CD4-positive, alpha-beta memory T cell (primary cell): Measurements from ENCODE around the gene FBL. TPM values are rescaled to one million over a fixed set of nuclear protein-coding genes. Genes with fewer than 3 reads are reported as not detected.

Source experiments
- CTCF ChIA-PET: fragments of 350-600 bp; sonication (Branson Sonifier 250); formaldehyde crosslinking; loops from one replicate; lab custom pipeline; 2021; ENCODE audit warnings: inconsistent platforms; ENCODE audit not compliant: partially characterized antibody; lab: Charles Lee
- POLR2A ChIA-PET: fragments of 350-600 bp; sonication (Branson Sonifier 250); formaldehyde crosslinking; loops from one replicate; lab custom pipeline; 2021; ENCODE audit not compliant: partially characterized antibody; lab: Charles Lee
- DNase-seq, 5 donors: peaks; one replicate each; pipeline versions ENCODE4 v3.0.0 to v3.0.0-alpha.2; 2020 to 2022; ENCODE audit warnings: mixed read lengths in 1 of 5
- H3K27ac ChIP-seq: one replicate; pipeline ENCODE4 v1.7.0; 2013; ENCODE audit warnings: low read depth, low read length
- H3K27me3 ChIP-seq: 2 replicates; pipeline ENCODE4 v1.7.0; 2013; ENCODE audit warnings: mild to moderate bottlenecking, low read length, moderate library complexity; ENCODE audit not compliant: insufficient read depth
- H3K36me3 ChIP-seq: 2 replicates; pipeline ENCODE4 v1.7.0; 2013; ENCODE audit warnings: mild to moderate bottlenecking, low read length, moderate library complexity; ENCODE audit not compliant: insufficient read depth
- H3K4me1 ChIP-seq: 2 replicates; pipeline ENCODE4 v1.7.0; 2013; ENCODE audit warnings: mild to moderate bottlenecking, low read length, moderate library complexity; ENCODE audit not compliant: insufficient read depth
- H3K4me3 ChIP-seq, 2 donors: one replicate each; pipeline ENCODE4 v1.7.0; 2013; ENCODE audit warnings: low read length in 2 of 2, mild to moderate bottlenecking in 1 of 2
- H3K9me3 ChIP-seq, 2 donors: one replicate each; pipeline ENCODE4 v1.7.0; 2013; ENCODE audit warnings: low read length in 2 of 2, control low read depth in 1 of 2; ENCODE audit not compliant: control insufficient read depth in 1 of 2
- H3K27ac Mint-ChIP-seq, 7 donors: one replicate each; pipeline ENCODE4 v1.8.0; 2020 to 2021; ENCODE audit warnings: mixed read lengths in 7 of 7, mild to moderate bottlenecking in 6 of 7, inconsistent platforms in 3 of 7, moderate library complexity in 3 of 7
- H3K27me3 Mint-ChIP-seq, 2 donors: one replicate each; pipeline ENCODE4 v1.8.0; 2020 to 2021; ENCODE audit warnings: mixed read lengths in 2 of 2
- H3K36me3 Mint-ChIP-seq, 2 donors: one replicate each; pipeline ENCODE4 v1.8.0; 2020 to 2021; ENCODE audit warnings: mixed read lengths in 2 of 2, inconsistent platforms in 1 of 2, mild to moderate bottlenecking in 1 of 2
- H3K4me1 Mint-ChIP-seq, 4 donors: one replicate each; pipeline ENCODE4 v1.8.0; 2020 to 2021; ENCODE audit warnings: mixed read lengths in 4 of 4, mild to moderate bottlenecking in 1 of 4
- H3K4me3 Mint-ChIP-seq, 8 donors: one replicate each; pipeline ENCODE4 v1.8.0; 2020 to 2021; ENCODE audit warnings: mixed read lengths in 8 of 8, mild to moderate bottlenecking in 7 of 8, moderate library complexity in 6 of 8, inconsistent platforms in 3 of 8
- H3K9me3 Mint-ChIP-seq, 8 donors: one replicate each; pipeline ENCODE4 v1.8.0; 2020 to 2021; ENCODE audit warnings: mixed read lengths in 8 of 8, mild to moderate bottlenecking in 5 of 8, inconsistent platforms in 3 of 8, moderate library complexity in 1 of 8
- intact Hi-C: fragments of 100-400 bp; cut with micrococcal nuclease; formaldehyde crosslinking; loops from one replicate; pipeline ENCODE4 v1.15.1; 2023
- polyA plus RNA-seq, 2 donors: library from polyadenylated mRNA; unstranded; fragments of 300-500 nt; fragmentation: Illumina TruSeq; gene quantifications; one replicate each; pipeline ENCODE4 v1.2.3, GENCODE V29; 2021
- total RNA-seq, 2 experiments: library from RNA; stranded (reverse); gene quantifications; one replicate each; pipeline ENCODE4 v1.2.3, GENCODE V29; 2021

FBL gene
- total and polyA plus RNA-seq, 4 experiments from 2014 or later, result 173 to 295 (median 228) TPM

GRCh38 chr19:39825531-39826076 is 20.6 kb downstream of the FBL start:
- Mint-ChIP-seq H3K27me3 (no peaks in the 10 kb centered on the region), H3K4me3 (no peak overlapping the region), H3K36me3 (peaks cover 27 to 41% of the 10 kb centered on the region in 2 donors), H3K9me3 (no peaks in the 10 kb centered on the region), H3K4me1 (peaks cover 6 to 16% (median 10%) of the 10 kb centered on the region in 4 donors), H3K27ac (peak overlapping the region in 1 of 7 donors; percentile 8)
- Histone ChIP-seq H3K27ac (no peak overlapping the region), H3K36me3 (peaks cover 21% of the 10 kb centered on the region), H3K9me3 (no peaks in the 10 kb centered on the region), H3K4me3 (no peak overlapping the region), H3K4me1 (peaks cover 24% of the 10 kb centered on the region), H3K27me3 (no peaks in the 10 kb centered on the region)
- ChIA-PET POLR2A (interaction anchor here (0.8 to 2.5 kb wide), 3 partner anchors 8 to 145 kb away, joined by 3 to 46 read pairs (median 9); partner anchors contain the start of genes DYRK1B and FBL), CTCF (interaction anchor here (1.5 to 2.0 kb wide), 2 partner anchors 8 to 145 kb away, joined by 4 to 7 read pairs; partner anchors contain the start of genes DYRK1B and PSMC4)
- no peak for DNase-seq
- intact Hi-C loops, result loop anchor here (2.0 kb wide), 2 partner anchors 33 to 145 kb away; partner anchors contain the start of gene PSMC4

DNA sequence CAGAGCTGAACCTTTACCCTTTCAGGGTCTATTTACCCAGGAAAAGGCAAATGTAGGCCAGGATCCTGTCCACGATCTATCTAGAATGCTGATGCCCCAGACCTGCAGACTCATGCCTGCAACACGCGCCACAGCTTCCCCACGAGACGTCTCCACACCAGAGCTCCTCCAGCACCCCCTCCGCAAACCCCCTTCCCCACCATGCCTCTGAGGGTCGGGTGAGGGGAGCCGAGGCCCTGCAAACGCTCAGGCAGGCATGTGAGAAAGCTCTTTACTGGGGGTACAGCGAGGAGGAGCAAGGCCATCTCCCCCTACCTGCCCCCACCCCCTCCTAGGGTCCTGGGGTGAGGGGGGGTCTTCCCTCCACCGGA is 21.1 kb downstream of the FBL start:
- Mint-ChIP-seq H3K4me1 (peaks cover 6 to 16% (median 8%) of the 10 kb centered on the region in 4 donors), H3K9me3 (no peaks in the 10 kb centered on the region), H3K36me3 (peaks cover 22 to 35% of the 10 kb centered on the region in 2 donors), H3K4me3 (no peak overlapping the region), H3K27ac (peak overlapping the region in 1 of 7 donors; percentile 25), H3K27me3 (no peaks in the 10 kb centered on the region)
- Histone ChIP-seq H3K4me1 (peaks cover 24% of the 10 kb centered on the region), H3K9me3 (no peaks in the 10 kb centered on the region), H3K27me3 (no peaks in the 10 kb centered on the region), H3K36me3 (peaks cover 16% of the 10 kb centered on the region), H3K27ac (peak overlapping the region; percentile 60), H3K4me3 (peak overlapping the region in 1 of 2 donors; percentile 85)
- intact Hi-C loops, result loop anchor here (2.0 kb wide), 2 partner anchors 32 to 146 kb away; partner anchors contain the start of gene PSMC4
- no peak for DNase-seq
- ChIA-PET POLR2A (interaction anchor here (0.8 to 2.5 kb wide), 4 partner anchors 8 to 145 kb away, joined by 3 to 46 read pairs (median 6); partner anchors contain the start of genes DYRK1B and FBL), CTCF (interaction anchor here (0.8 to 2.0 kb wide), 3 partner anchors 9 to 146 kb away, joined by 3 to 7 read pairs (median 4); partner anchors contain the start of genes DYRK1B and PSMC4)

GRCh38 chr19:39824143-39825092 is 21.8 kb downstream of the FBL start:
- peaks cover 18 to 29% of the 10 kb centered on the region in 2 donors for H3K36me3 Mint-ChIP-seq
- POLR2A ChIA-PET, result interaction anchor here (0.6 to 2.5 kb wide), 5 partner anchors 9 to 146 kb away, joined by 3 to 46 read pairs (median 3); partner anchors contain the start of genes DYRK1B and FBL
- CTCF ChIA-PET, result interaction anchor here (0.8 to 2.0 kb wide), 4 partner anchors 9 to 146 kb away, joined by 3 to 7 read pairs (median 4); partner anchors contain the start of genes DYRK1B and PSMC4

DNA sequence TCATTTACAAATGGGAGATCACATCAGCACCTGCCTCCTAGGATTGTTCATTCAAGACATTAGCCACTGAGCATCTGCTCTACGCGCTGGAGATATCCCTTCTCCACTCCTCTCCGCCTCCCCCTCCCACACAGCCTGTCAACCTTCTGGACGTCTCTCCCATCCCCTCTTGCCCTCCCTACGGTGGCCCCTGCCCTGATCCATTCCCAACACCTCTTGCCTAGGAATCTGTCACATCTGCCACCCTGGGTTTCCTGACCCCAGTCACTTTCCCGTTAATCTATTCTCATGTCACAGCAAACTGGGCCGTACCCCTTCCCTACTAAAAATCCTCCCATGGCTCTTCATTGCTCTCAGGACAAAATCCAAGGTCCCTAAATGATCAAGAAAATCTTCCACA is 22.5 kb downstream of the FBL start:
- no peaks in the 10 kb centered on the region for H3K9me3 Mint-ChIP-seq
- peaks cover 7% of the 10 kb centered on the region for H3K36me3 ChIP-seq
- POLR2A ChIA-PET, result interaction anchor here (0.6 to 2.5 kb wide), 2 partner anchors 10 to 21 kb away, joined by 3 to 46 read pairs; partner anchors contain the start of gene DYRK1B
- peaks cover 17 to 21% of the 10 kb centered on the region in 2 donors for H3K36me3 Mint-ChIP-seq
- H3K27ac ChIP-seq, result peak overlapping the region; percentile 60
- H3K4me1 ChIP-seq, result peaks cover 24% of the 10 kb centered on the region
- H3K27ac Mint-ChIP-seq, result no peak overlapping the region
- CTCF ChIA-PET, result interaction anchor here (1.0 to 2.0 kb wide), 2 partner anchors 10 to 20 kb away, joined by 3 to 7 read pairs; partner anchors contain the start of gene DYRK1B
- H3K27me3 Mint-ChIP-seq, result no peaks in the 10 kb centered on the region
- no peaks in the 10 kb centered on the region for H3K9me3 ChIP-seq
- H3K4me3 ChIP-seq, result peak overlapping the region; percentile 67 to 85
- intact Hi-C loops, result loop anchor here (1.0 to 5.0 kb wide), 5 partner anchors 11 to 481 kb away; partner anchors contain the start of genes DYRK1B, FBL, PSMC4 and SAMD4B
- DNase-seq, result no peak
- peaks cover 6 to 10% (median 9%) of the 10 kb centered on the region in 4 donors for H3K4me1 Mint-ChIP-seq
- H3K27me3 ChIP-seq, result no peaks in the 10 kb centered on the region
- no peak overlapping the region for H3K4me3 Mint-ChIP-seq

More at GRCh38 chr19:39824143-39825092, 21.8 kb downstream of the FBL start:
- intact Hi-C loops, result loop anchor here (1.0 to 5.0 kb wide), 5 partner anchors 10 to 482 kb away; partner anchors contain the start of genes DYRK1B, FBL, PSMC4 and SAMD4B
- H3K9me3 Mint-ChIP-seq, result no peaks in the 10 kb centered on the region
- Histone ChIP-seq H3K4me1 (peaks cover 24% of the 10 kb centered on the region), H3K4me3 (peak overlapping the region; percentile 67 to 85), H3K27ac (peak overlapping the region; percentile 60), H3K27me3 (no peaks in the 10 kb centered on the region), H3K36me3 (peaks cover 9% of the 10 kb centered on the region), H3K9me3 (no peaks in the 10 kb centered on the region)
- H3K27ac Mint-ChIP-seq, result no peak overlapping the region
- H3K4me3 Mint-ChIP-seq, result no peak overlapping the region
- no peaks in the 10 kb centered on the region for H3K27me3 Mint-ChIP-seq
- peaks cover 7 to 16% (median 8%) of the 10 kb centered on the region in 4 donors for H3K4me1 Mint-ChIP-seq
- DNase-seq, result peak; percentile 86 to 95 (median 88)

DNA sequence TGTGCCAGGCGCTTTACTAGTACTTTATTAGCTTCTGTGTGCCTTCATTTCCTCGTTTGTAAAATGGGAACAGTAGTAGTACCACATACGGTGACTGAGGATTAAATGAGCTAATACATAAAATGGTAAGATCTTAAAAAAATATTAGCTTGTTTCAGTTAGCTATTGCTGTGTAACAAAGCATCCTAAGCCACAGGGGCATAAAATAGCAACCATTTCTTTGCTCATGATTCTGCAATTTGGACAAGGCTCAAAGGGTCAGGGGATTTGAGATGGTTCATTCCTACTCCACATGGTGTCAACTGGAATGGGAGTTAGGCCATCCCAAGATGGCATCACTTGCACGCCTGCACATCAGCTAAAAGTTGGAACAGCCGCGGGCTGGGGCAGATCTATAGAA is 25.5 kb downstream of the FBL start:
- POLR2A ChIA-PET, result interaction anchor here (2.6 kb wide), 1 partner anchor 13 kb away, joined by 10 read pairs; the partner anchor contains the start of gene DYRK1B
- intact Hi-C loops, result loop anchor here (5.0 kb wide), 1 partner anchor 478 kb away; the partner anchor contains the start of gene SAMD4B

GRCh38 chr19:39819786-39820185 is 26.4 kb downstream of the FBL start:
- H3K9me3 ChIP-seq, result no peaks in the 10 kb centered on the region
- intact Hi-C loops, result loop anchor here (5.0 kb wide), 1 partner anchor 477 kb away; the partner anchor contains the start of gene SAMD4B
- DNase-seq, result no peak
- Mint-ChIP-seq H3K4me1 (peaks cover 0 to 10% (median 6%) of the 10 kb centered on the region in 4 donors), H3K27me3 (no peaks in the 10 kb centered on the region), H3K9me3 (no peaks in the 10 kb centered on the region), H3K27ac (peak overlapping the region in 1 of 7 donors; percentile 21), H3K4me3 (no peak overlapping the region), H3K36me3 (peaks cover 15 to 19% of the 10 kb centered on the region in 2 donors)
- peaks cover 11% of the 10 kb centered on the region for H3K4me1 ChIP-seq
- ChIA-PET CTCF (interaction anchor here (2.3 kb wide), 1 partner anchor 151 kb away, joined by 6 read pairs; the partner anchor contains the start of gene PSMC4), POLR2A (interaction anchor here (0.7 kb wide), 1 partner anchor 14 kb away, joined by 3 read pairs; the partner anchor contains the start of gene DYRK1B)
- H3K4me3 ChIP-seq, result no peak overlapping the region
- H3K27me3 ChIP-seq, result no peaks in the 10 kb centered on the region
- no peaks in the 10 kb centered on the region for H3K36me3 ChIP-seq
- H3K27ac ChIP-seq, result no peak overlapping the region

More for the DNA sequence above, 25.5 kb downstream of the FBL start:
- Histone ChIP-seq H3K4me3 (no peak overlapping the region), H3K4me1 (peaks cover 15% of the 10 kb centered on the region), H3K27ac (no peak overlapping the region), H3K27me3 (no peaks in the 10 kb centered on the region), H3K9me3 (no peaks in the 10 kb centered on the region), H3K36me3 (no peaks in the 10 kb centered on the region)
- peaks cover 17 to 19% of the 10 kb centered on the region in 2 donors for H3K36me3 Mint-ChIP-seq
- no peak for DNase-seq
- H3K4me1 Mint-ChIP-seq, result peaks cover 0 to 11% (median 6%) of the 10 kb centered on the region in 4 donors
- no peak overlapping the region for H3K27ac Mint-ChIP-seq
- no peaks in the 10 kb centered on the region for H3K9me3 Mint-ChIP-seq
- H3K27me3 Mint-ChIP-seq, result no peaks in the 10 kb centered on the region
- CTCF ChIA-PET, result interaction anchor here (0.7 to 2.3 kb wide), 6 partner anchors 21 to 270 kb away, joined by 3 to 6 read pairs (median 5); partner anchors contain the start of genes FBL and PSMC4
- H3K4me3 Mint-ChIP-seq, result no peak overlapping the region
